Thyroid gland (tissue), 4 donors: ENCODE data around the gene SLCO4A1. TPM values are rescaled to one million over a fixed set of nuclear protein-coding genes. Genes with fewer than 3 reads are reported as not detected.
"Not testable (repeated sequence)": the region's sequence is repeated elsewhere in the genome, so short reads cannot be mapped to it uniquely, and the experiment has no call there.

Source experiments
- DNase-seq, 2 donors: peaks; one replicate each; pipeline ENCODE4 v3.0.0-alpha.2; 2019
- H3K27ac ChIP-seq, 3 donors: fragments of 200-600 bp; sonication (generic); 1 replicate in 2 of 3; 2 replicates in 1 of 3; pipeline ENCODE4 v1.5.1; 2016 to 2019; ENCODE audit warnings: mild to moderate bottlenecking in 1 of 3, moderate library complexity in 1 of 3
- H3K27me3 ChIP-seq: fragments of 200-600 bp; sonication (generic); one replicate; pipeline ENCODE4 v1.5.1; 2019
- H3K36me3 ChIP-seq, 2 donors: fragments of 200-600 bp; sonication (generic); one replicate each; pipeline ENCODE4 v1.5.1; 2016 to 2019
- H3K4me1 ChIP-seq, 2 donors: fragments of 200-600 bp; sonication (generic); one replicate each; pipeline ENCODE4 v1.5.1; 2017 to 2019
- H3K4me3 ChIP-seq, 3 donors: fragments of 200-600 bp; sonication (generic); replicated peaks in 1 of 3; 1 replicate in 2 of 3; 2 replicates in 1 of 3; pipeline ENCODE4 v1.5.1; 2016; ENCODE audit warnings: mild to moderate bottlenecking in 1 of 3
- H3K9me3 ChIP-seq: fragments of 200-600 bp; sonication (generic); one replicate; pipeline ENCODE4 v1.5.1; 2017
- CTCF ChIP-seq, 6 experiments: fragments of 200-600 bp in 3 of 6; fragments of 450-650 bp in 3 of 6; sonication (generic) in 3 of 6; IDR thresholded peaks; one replicate each; pipeline ENCODE4 v1.5.1; 2016 to 2019; ENCODE audit warnings: antibody characterized with exemption in 6 of 6, mild to moderate bottlenecking in 2 of 6, inconsistent platforms in 1 of 6, moderate library complexity in 1 of 6
- POLR2A ChIP-seq, 2 donors: fragments of 450-650 bp; IDR thresholded peaks; one replicate each; pipeline ENCODE4 v1.6.1; 2017; ENCODE audit warnings: antibody characterized with exemption in 2 of 2, mild to moderate bottlenecking in 2 of 2, moderate library complexity in 1 of 2
- WGBS, 2 donors: methylation state at CpG; one replicate each; pipeline ENCODE4 v1.1.5; 2017; 5-methylcytosine and 5-hydroxymethylcytosine counted together
- intact Hi-C: fragments of 100-400 bp; cut with DNase I; formaldehyde crosslinking; loops from one replicate; pipeline ENCODE4 v1.15.1; 2023
- total RNA-seq, 4 donors: library from RNA; depleted of rRNA; stranded (reverse); fragments of >200 nt; gene quantifications; one replicate each; pipeline ENCODE4 v1.2.3, GENCODE V29; 2016

SLCO4A1 gene
- total RNA-seq, 4 donors from 2014 or later, result 5.3 to 18.3 (median 6.7) TPM

GRCh38 chr20:62625921-62626547 is 16.3 kb upstream of the SLCO4A1 start:
- intact Hi-C loops, result no loop called here
- no peaks in the 10 kb centered on the region for H3K36me3 ChIP-seq
- DNase-seq, result no peak
- TF ChIP-seq CTCF (IDR thresholded peaks at IDR 0.05) (no peak), POLR2A (IDR thresholded peaks at IDR 0.05) (no peak)
- no peak overlapping the region for H3K4me3 ChIP-seq
- 82 to 94% methylated on average over 10 to 15 of the region's 20 CpGs for WGBS, 2 donors
- H3K9me3 ChIP-seq, result no peaks in the 10 kb centered on the region
- peaks cover 18 to 38% of the 10 kb centered on the region in 2 donors for H3K4me1 ChIP-seq
- no peaks in the 10 kb centered on the region for H3K27me3 ChIP-seq
- H3K27ac ChIP-seq, result no peak overlapping the region

GRCh38 chr20:62627425-62627824 is 14.9 kb upstream of the SLCO4A1 start:
- H3K27me3 ChIP-seq, H3K9me3 ChIP-seq, H3K4me3 ChIP-seq, H3K27ac ChIP-seq, intact Hi-C loops, H3K36me3 ChIP-seq, DNase-seq: not testable (repeated sequence)
- peaks cover 18 to 28% of the 10 kb centered on the region in 2 donors for H3K4me1 ChIP-seq
- WGBS, 2 donors, result 97 to 100% methylated on average over 1 of the region's 1 CpG

GRCh38 chr20:62627901-62628612 is 14.2 kb upstream of the SLCO4A1 start:
- Histone ChIP-seq H3K27ac (no peak overlapping the region), H3K9me3 (no peaks in the 10 kb centered on the region), H3K36me3 (no peaks in the 10 kb centered on the region), H3K4me3 (no peak overlapping the region), H3K27me3 (no peaks in the 10 kb centered on the region), H3K4me1 (peaks cover 11 to 22% of the 10 kb centered on the region in 2 donors)
- intact Hi-C loops, result no loop called here
- no peak for DNase-seq
- WGBS, 2 donors, result 60 to 64% methylated on average over 10 of the region's 10 CpGs
- TF ChIP-seq POLR2A (IDR thresholded peaks at IDR 0.05) (no peak), CTCF (IDR thresholded peaks at IDR 0.05) (no peak)

GRCh38 chr20:62628691-62629090 is 13.6 kb upstream of the SLCO4A1 start:
- no peak overlapping the region for H3K27ac ChIP-seq
- DNase-seq, result no peak
- no peak overlapping the region for H3K4me3 ChIP-seq
- no peak for TF ChIP-seq CTCF (IDR thresholded peaks at IDR 0.05)
- TF ChIP-seq POLR2A (IDR thresholded peaks at IDR 0.05), result no peak
- whole genome bisulfite sequencing, 2 donors, result 37 to 41% methylated on average over 6 of the region's 6 CpGs
- peaks cover 5 to 16% of the 10 kb centered on the region in 2 donors for H3K4me1 ChIP-seq
- intact Hi-C loops, result no loop called here
- no peaks in the 10 kb centered on the region for H3K27me3 ChIP-seq
- no peaks in the 10 kb centered on the region for H3K9me3 ChIP-seq
- no peaks in the 10 kb centered on the region for H3K36me3 ChIP-seq

GRCh38 chr20:62629864-62630470 is 12.3 kb upstream of the SLCO4A1 start:
- intact Hi-C loops, result no loop called here
- no peaks in the 10 kb centered on the region for H3K27me3 ChIP-seq
- no peak overlapping the region for H3K27ac ChIP-seq
- DNase-seq, result no peak
- no peaks in the 10 kb centered on the region for H3K9me3 ChIP-seq
- TF ChIP-seq CTCF (IDR thresholded peaks at IDR 0.05), result no peak
- TF ChIP-seq POLR2A (IDR thresholded peaks at IDR 0.05), result no peak
- peaks cover 0 to 5% of the 10 kb centered on the region in 2 donors for H3K4me1 ChIP-seq
- H3K4me3 ChIP-seq, result no peak overlapping the region
- no peaks in the 10 kb centered on the region for H3K36me3 ChIP-seq
- 92 to 94% methylated on average over 15 to 17 of the region's 18 CpGs for WGBS, 2 donors
